Measurements from ENCODE around the gene CPOX.

The CPOX gene

GRCh38 chr3:98531622-98532274 is 61.7 kb downstream of the CPOX start, which contains the start of gene GPR15:
Gene GPR15 (plus strand): TSS chr3:98531978. CDS start chr3:98532034, 56 bp downstream.
- Histone ChIP-seq H3K36me3 (ENCODE audit: control insufficient read depth in 5 of 5, insufficient read depth in 5 of 5, low read length in 5 of 5) (no peaks in the 10 kb centered on the region), H3K27ac (ENCODE audit: low read depth, low read length) (no peak within 1 kb of the TSS), H3K4me1 (ENCODE audit: control insufficient read depth in 5 of 5, insufficient read depth in 5 of 5, low read length in 5 of 5) (no peaks in the 10 kb centered on the region), H3K27me3 (ENCODE audit: control insufficient read depth in 5 of 5, insufficient read depth in 4 of 5, low read length in 5 of 5) (peaks cover 0 to 4% (median 0%) of the 10 kb centered on the region in 5 donors), H3K9ac (ENCODE audit: low read length in 5 of 5) (no peak within 1 kb of the TSS), H3K4me3 (ENCODE audit: low read depth in 1 of 5, low read length in 5 of 5) (no peak within 1 kb of the TSS), H3K9me3 (ENCODE audit: control insufficient read depth in 5 of 5, low read length in 5 of 5) (no peaks in the 10 kb centered on the region)

- no peaks in the 10 kb centered on the region for H3K4me1 ChIP-seq (ENCODE audit: control insufficient read depth in 5 of 5, insufficient read depth in 5 of 5, low read length in 5 of 5)
- H3K4me3 ChIP-seq (ENCODE audit: low read depth in 1 of 5, low read length in 5 of 5): no peak overlapping the region
- H3K27ac ChIP-seq (ENCODE audit: low read depth, low read length): no peak overlapping the region
- no peak overlapping the region for H3K9ac ChIP-seq (ENCODE audit: low read length in 5 of 5)
- H3K27me3 ChIP-seq (ENCODE audit: control insufficient read depth in 5 of 5, insufficient read depth in 4 of 5, low read length in 5 of 5): peaks cover 0 to 4% (median 0%) of the 10 kb centered on the region in 5 donors
- H3K9me3 ChIP-seq (ENCODE audit: control insufficient read depth in 5 of 5, low read length in 5 of 5): no peaks in the 10 kb centered on the region
- H3K36me3 ChIP-seq (ENCODE audit: control insufficient read depth in 5 of 5, insufficient read depth in 5 of 5, low read length in 5 of 5): no peaks in the 10 kb centered on the region
Measured at GRCh38 chr3:98530676-98531075, 62.7 kb downstream of the CPOX start.

- Histone ChIP-seq H3K9ac (ENCODE audit: low read length in 5 of 5) (no peak overlapping the region), H3K4me1 (ENCODE audit: control insufficient read depth in 5 of 5, insufficient read depth in 5 of 5, low read length in 5 of 5) (no peaks in the 10 kb centered on the region), H3K27ac (ENCODE audit: low read depth, low read length) (no peak overlapping the region), H3K36me3 (ENCODE audit: control insufficient read depth in 5 of 5, insufficient read depth in 5 of 5, low read length in 5 of 5) (no peaks in the 10 kb centered on the region), H3K4me3 (ENCODE audit: low read depth in 1 of 5, low read length in 5 of 5) (no peak overlapping the region), H3K9me3 (ENCODE audit: control insufficient read depth in 5 of 5, low read length in 5 of 5) (no peaks in the 10 kb centered on the region), H3K27me3 (ENCODE audit: control insufficient read depth in 5 of 5, insufficient read depth in 4 of 5, low read length in 5 of 5) (peaks cover 0 to 4% (median 0%) of the 10 kb centered on the region in 5 donors)
Measured at GRCh38 chr3:98529856-98530459, 63.5 kb downstream of the CPOX start.

Measured in subcutaneous abdominal adipose tissue (tissue), 5 donors.